ENCODE measurements around the gene RNASEH1.
"Not testable (repeated sequence)": the region's sequence is repeated elsewhere in the genome, so short reads cannot be mapped to it uniquely, and the experiment has no call there.

RNASEH1 gene

GRCh38 chr2:3518496-3519254 lies 39.5 kb downstream of the RNASEH1 start:
- DNase-seq, result peak; percentile 94 to 95

- DNase-seq, result no peak
Observed at GRCh38 chr2:3517948-3518495, 40.1 kb downstream of the RNASEH1 start.

- DNase-seq, result no peak
Observed at GRCh38 chr2:3516831-3517230, 41.3 kb downstream of the RNASEH1 start.

- DNase-seq, result not testable (repeated sequence)
Observed at GRCh38 chr2:3515438-3515837, 42.7 kb downstream of the RNASEH1 start.

GRCh38 chr2:3513026-3513810 lies 44.9 kb downstream of the RNASEH1 start:
- DNase-seq, result no peak

GRCh38 chr2:3512086-3512485 lies 46.0 kb downstream of the RNASEH1 start:
- no peak for DNase-seq

GRCh38 chr2:3505771-3506170 lies 52.4 kb downstream of the RNASEH1 start:
- DNase-seq, result no peak

GRCh38 chr2:3504741-3505140 lies 53.4 kb downstream of the RNASEH1 start:
- peak; percentile 7 to 28 for DNase-seq

- DNase-seq, result no peak
Observed at GRCh38 chr2:3503483-3503882, 54.6 kb downstream of the RNASEH1 start.

GRCh38 chr2:3503046-3503445 lies 55.1 kb downstream of the RNASEH1 start:
- no peak for DNase-seq

- DNase-seq, result no peak
Observed at GRCh38 chr2:3500326-3500899, 57.7 kb downstream of the RNASEH1 start.

GRCh38 chr2:3498783-3499394 lies 59.2 kb downstream of the RNASEH1 start:
- no peak for DNase-seq

GRCh38 chr2:3496708-3497080 lies 61.4 kb downstream of the RNASEH1 start:
- DNase-seq, result not testable (repeated sequence)
